ENCODE measurements around the gene EHMT1. TPM values are rescaled to one million over a fixed set of nuclear protein-coding genes. Genes with fewer than 3 reads are reported as not detected.
"Not testable (repeated sequence)": the region's sequence is repeated elsewhere in the genome, so short reads cannot be mapped to it uniquely, and the experiment has no call there.

EHMT1 gene
- total RNA-seq, 4 donors from 2014 or later, result 77.1 to 149 (median 86.6) TPM

- Histone ChIP-seq H3K36me3 (no peaks in the 10 kb centered on the region), H3K4me3 (no peak overlapping the region), H3K27me3 (peaks cover 66% of the 10 kb centered on the region), H3K27ac (no peak overlapping the region), H3K4me1 (peaks cover 9% of the 10 kb centered on the region), H3K9me3 (no peaks in the 10 kb centered on the region)
- 93% methylated on average over 5 of the region's 16 CpGs for WGBS
- no peak for DNase-seq (ENCODE audit: low spot score in 2 of 2)
- TF ChIP-seq EP300 (IDR thresholded peaks at IDR 0.05), result no peak
- no peak for TF ChIP-seq POLR2A (IDR thresholded peaks at IDR 0.05)
- TF ChIP-seq POLR2AphosphoS5 (IDR thresholded peaks at IDR 0.05), result no peak
- TF ChIP-seq CTCF (IDR thresholded peaks at IDR 0.05), result no peak
Measured at GRCh38 chr9:137880160-137880975, 261.6 kb downstream of the EHMT1 start.

GRCh38 chr9:137880976-137881530 lies 262.2 kb downstream of the EHMT1 start:
- H3K36me3 ChIP-seq, result no peaks in the 10 kb centered on the region
- no peaks in the 10 kb centered on the region for H3K9me3 ChIP-seq
- TF ChIP-seq POLR2AphosphoS5 (IDR thresholded peaks at IDR 0.05) (no peak), POLR2A (IDR thresholded peaks at IDR 0.05) (no peak), EP300 (IDR thresholded peaks at IDR 0.05) (no peak), CTCF (IDR thresholded peaks at IDR 0.05) (no peak)
- 77% methylated on average over 7 of the region's 10 CpGs for WGBS
- no peak for DNase-seq (ENCODE audit: low spot score in 2 of 2)
- peaks cover 9% of the 10 kb centered on the region for H3K4me1 ChIP-seq
- peaks cover 59% of the 10 kb centered on the region for H3K27me3 ChIP-seq
- no peak overlapping the region for H3K27ac ChIP-seq
- no peak overlapping the region for H3K4me3 ChIP-seq

- WGBS, result 55% methylated on average over 13 of the region's 19 CpGs
- no peak for DNase-seq (ENCODE audit: low spot score in 2 of 2)
- Histone ChIP-seq H3K4me1 (peaks cover 9% of the 10 kb centered on the region), H3K36me3 (no peaks in the 10 kb centered on the region), H3K27me3 (peaks cover 51% of the 10 kb centered on the region), H3K27ac (no peak overlapping the region), H3K4me3 (no peak overlapping the region), H3K9me3 (no peaks in the 10 kb centered on the region)
- TF ChIP-seq EP300 (IDR thresholded peaks at IDR 0.05), result no peak
- TF ChIP-seq POLR2A (IDR thresholded peaks at IDR 0.05), result no peak
- no peak for TF ChIP-seq CTCF (IDR thresholded peaks at IDR 0.05)
Measured at GRCh38 chr9:137881591-137882505, 263.0 kb downstream of the EHMT1 start.

- Histone ChIP-seq H3K27me3 (peaks cover 45% of the 10 kb centered on the region), H3K4me3 (no peak overlapping the region), H3K9me3 (no peaks in the 10 kb centered on the region), H3K36me3 (no peaks in the 10 kb centered on the region), H3K27ac (no peak overlapping the region), H3K4me1 (peaks cover 9% of the 10 kb centered on the region)
- no peak for DNase-seq (ENCODE audit: low spot score in 2 of 2)
- WGBS, result 70% methylated on average over 3 of the region's 10 CpGs
- TF ChIP-seq CTCF (IDR thresholded peaks at IDR 0.05) (no peak), POLR2AphosphoS5 (IDR thresholded peaks at IDR 0.05) (no peak), POLR2A (IDR thresholded peaks at IDR 0.05) (no peak), EP300 (IDR thresholded peaks at IDR 0.05) (no peak)
Measured at GRCh38 chr9:137882506-137882821, 263.7 kb downstream of the EHMT1 start.

- H3K27ac ChIP-seq; H3K36me3 ChIP-seq; H3K4me1 ChIP-seq; H3K4me3 ChIP-seq; H3K9me3 ChIP-seq; DNase-seq (ENCODE audit: low spot score in 2 of 2): not testable (repeated sequence)
- H3K27me3 ChIP-seq, result peaks cover 30% of the 10 kb centered on the region
- WGBS, result no CpG with 5 or more reads among the region's 6 CpGs
Measured at GRCh38 chr9:137883977-137884376, 265.2 kb downstream of the EHMT1 start.

GRCh38 chr9:137884547-137884946 lies 265.7 kb downstream of the EHMT1 start:
- H3K36me3 ChIP-seq; H3K9me3 ChIP-seq; H3K4me3 ChIP-seq; H3K4me1 ChIP-seq; DNase-seq (ENCODE audit: low spot score in 2 of 2); H3K27ac ChIP-seq: not testable (repeated sequence)
- 32% methylated on average over 4 of the region's 7 CpGs for WGBS
- H3K27me3 ChIP-seq, result peaks cover 24% of the 10 kb centered on the region

GRCh38 chr9:137885121-137885520 lies 266.3 kb downstream of the EHMT1 start:
- not testable (repeated sequence) for H3K9me3 ChIP-seq; H3K36me3 ChIP-seq; DNase-seq (ENCODE audit: low spot score in 2 of 2); H3K27ac ChIP-seq; H3K4me1 ChIP-seq; H3K4me3 ChIP-seq
- no CpG with 5 or more reads among the region's 12 CpGs for whole genome bisulfite sequencing
- H3K27me3 ChIP-seq, result peaks cover 18% of the 10 kb centered on the region
